HFFc6 (cell line): ENCODE results near the gene DNTTIP2. TPM values are rescaled to one million over a fixed set of nuclear protein-coding genes. Genes with fewer than 3 reads are reported as not detected.

ENCODE experiments used
- DNase-seq: peaks from one replicate; pipeline ENCODE4 v3.0.0-alpha.2; 2018
- H3K27ac Mint-ChIP-seq: 2 replicates; pipeline ENCODE4 v1.8.0; 2020; ENCODE audit warnings: mild to moderate bottlenecking, mixed read lengths
- H3K27me3 Mint-ChIP-seq: 2 replicates; pipeline ENCODE4 v1.8.0; 2021; ENCODE audit warnings: mild to moderate bottlenecking, moderate library complexity, mixed read lengths; ENCODE audit not compliant: insufficient read depth
- H3K36me3 Mint-ChIP-seq: 2 replicates; pipeline ENCODE4 v1.8.0; 2021; ENCODE audit warnings: low read depth, mixed read lengths
- H3K4me1 Mint-ChIP-seq: 2 replicates; pipeline ENCODE4 v1.8.0; 2020; ENCODE audit warnings: low read depth, mixed read lengths
- H3K4me3 Mint-ChIP-seq: 2 replicates; pipeline ENCODE4 v1.8.0; 2020; ENCODE audit warnings: mild to moderate bottlenecking, moderate library complexity, mixed read lengths
- H3K9me3 Mint-ChIP-seq: 2 replicates; pipeline ENCODE4 v1.8.0; 2020; ENCODE audit warnings: mild to moderate bottlenecking, mixed read lengths
- CTCF ChIP-seq: fragments of 200-600 bp; sonication (generic); IDR thresholded peaks from 2 replicates; pipeline ENCODE4 v1.5.0; 2021; ENCODE audit warnings: antibody characterized with exemption, mild to moderate bottlenecking
- microRNA-seq: library from miRNA; unstranded; fragments of <30 nt; microRNA quantifications from one replicate; pipeline ENCODE4, GENCODE V29; 2019
- total RNA-seq, 6 experiments: library from RNA; stranded (reverse); fragmentation: NEBNext Ultra II Directional; extraction: Animal tissue kit (Norgen Biotek cat#: 25700); gene quantifications; 2 replicates in 1 of 6; 3 replicates in 5 of 6; pipeline ENCODE4 v1.2.3, GENCODE V29; 2021

The DNTTIP2 gene
- total RNA-seq, 6 experiments from 2014 or later: 51.8 to 65.7 (median 60.1) TPM

GRCh38 chr1:93820554-93821422 lies 58.2 kb downstream of the DNTTIP2 start:
- peaks cover 43% of the 10 kb centered on the region for H3K4me1 Mint-ChIP-seq
- H3K4me3 Mint-ChIP-seq: no peak overlapping the region
- H3K27me3 Mint-ChIP-seq: no peaks in the 10 kb centered on the region; the same call in 1 of the 2 replicates
- H3K36me3 Mint-ChIP-seq: no peaks in the 10 kb centered on the region
- H3K27ac Mint-ChIP-seq: no peak overlapping the region
- no peak for TF ChIP-seq CTCF
- no peaks in the 10 kb centered on the region for H3K9me3 Mint-ChIP-seq
- DNase-seq: no peak

- H3K27ac Mint-ChIP-seq: no peak overlapping the region
- no peak overlapping the region for H3K4me3 Mint-ChIP-seq
- peaks cover 63% of the 10 kb centered on the region for H3K4me1 Mint-ChIP-seq
- DNase-seq: no peak
- no peak for TF ChIP-seq CTCF
- H3K36me3 Mint-ChIP-seq: no peaks in the 10 kb centered on the region
- H3K27me3 Mint-ChIP-seq: no peaks in the 10 kb centered on the region; the same call in 1 of the 2 replicates
- no peaks in the 10 kb centered on the region for H3K9me3 Mint-ChIP-seq
These were observed 60.4 kb downstream of the DNTTIP2 start for GRCh38 chr1:93818570-93818959.

- Mint-ChIP-seq H3K27me3 (no peaks in the 10 kb centered on the region; the same call in 1 of the 2 replicates), H3K4me1 (peaks cover 67% of the 10 kb centered on the region), H3K27ac (peak overlapping the region; percentile 45; the same call in 1 of the 2 replicates), H3K4me3 (no peak overlapping the region), H3K9me3 (no peaks in the 10 kb centered on the region), H3K36me3 (no peaks in the 10 kb centered on the region)
- no peak for DNase-seq
- no peak for TF ChIP-seq CTCF
These were observed 61.0 kb downstream of the DNTTIP2 start for GRCh38 chr1:93817819-93818569.

- no peak for DNase-seq
- TF ChIP-seq CTCF: no peak
- Mint-ChIP-seq H3K4me1 (peaks cover 70% of the 10 kb centered on the region), H3K4me3 (peak overlapping the region; percentile 26; the same call in 1 of the 2 replicates), H3K27ac (peak overlapping the region; percentile 45), H3K9me3 (no peaks in the 10 kb centered on the region), H3K27me3 (no peaks in the 10 kb centered on the region; the same call in 1 of the 2 replicates), H3K36me3 (no peaks in the 10 kb centered on the region)
These were observed 61.9 kb downstream of the DNTTIP2 start for GRCh38 chr1:93816970-93817678.

Small RNA genes lying within 50 kb of the gene (microRNA-seq; reads per million reads assigned to microRNA genes)
- 103 reads per million, percentile 49 among the genes with 10 or more reads in this experiment for gene MIR760

Other genes with a start within 250 kb of the DNTTIP2 start
- 10 to 100 TPM; 24.4 to 55.1 (median 26.2) TPM for gene BCAR3, start 197.4 kb downstream of the DNTTIP2 start, total RNA-seq
- gene GCLM, start 30.2 kb upstream of the DNTTIP2 start, total RNA-seq: 10 to 100 TPM; 35.7 to 42.2 (median 40.8) TPM
- under 1 TPM in 3 of 6 experiments, not detected in 3; 0.03 to 0.09 (median 0.05) TPM for gene ABCA4, start 241.9 kb upstream of the DNTTIP2 start, total RNA-seq